Activated CD8-positive, alpha-beta memory T cell treated with anti-CD3 and anti-CD28 coated beads, Interleukin-2, amount 50 U/mL, for 48 hours (primary cell): ENCODE measurements around the gene RBM15B.
"Not testable (repeated sequence)": the region's sequence is repeated elsewhere in the genome, so short reads cannot be mapped to it uniquely, and the experiment has no call there.

Experiments
- DNase-seq: peaks from one replicate; pipeline ENCODE4 v3.0.0-alpha.2; 2020

Gene RBM15B

GRCh38 chr3:51391075-51391565 lies at the start of gene RBM15B:
RBM15B (plus strand) TSS chr3:51391285; CDS start chr3:51391400, 115 bp downstream.
- DNase-seq, result peak; percentile 99

- no peak for DNase-seq
Observed at GRCh38 chr3:51343918-51344687, 47.0 kb upstream of the RBM15B start.

- no peak for DNase-seq
Observed at GRCh38 chr3:51350751-51351150, 40.3 kb upstream of the RBM15B start.

GRCh38 chr3:51353131-51353530 lies 38.0 kb upstream of the RBM15B start:
- DNase-seq, result peak; percentile 25

- DNase-seq, result peak; percentile 49
Observed at GRCh38 chr3:51353691-51354090, 37.4 kb upstream of the RBM15B start.

- peak; percentile 34 for DNase-seq
Observed at GRCh38 chr3:51354172-51354571, 36.9 kb upstream of the RBM15B start.

- peak; percentile 42 for DNase-seq
Observed at GRCh38 chr3:51354731-51355615, 36.1 kb upstream of the RBM15B start.

GRCh38 chr3:51355891-51356578 lies 35.0 kb upstream of the RBM15B start:
- no peak for DNase-seq

- DNase-seq, result no peak
Observed at GRCh38 chr3:51357856-51358255, 33.2 kb upstream of the RBM15B start.

GRCh38 chr3:51358981-51359380 lies 32.1 kb upstream of the RBM15B start:
- DNase-seq, result no peak

- no peak for DNase-seq
Observed at GRCh38 chr3:51360806-51361205, 30.3 kb upstream of the RBM15B start.

- no peak for DNase-seq
Observed at GRCh38 chr3:51361746-51362145, 29.3 kb upstream of the RBM15B start.

GRCh38 chr3:51362476-51362875 lies 28.6 kb upstream of the RBM15B start:
- DNase-seq, result no peak

- DNase-seq, result not testable (repeated sequence)
Observed at GRCh38 chr3:51368276-51368675, 22.8 kb upstream of the RBM15B start.

GRCh38 chr3:51371943-51372557 lies 19.0 kb upstream of the RBM15B start:
- DNase-seq, result peak; percentile 57

- no peak for DNase-seq
Observed at GRCh38 chr3:51373658-51374421, 17.2 kb upstream of the RBM15B start.

GRCh38 chr3:51374456-51374855 lies 16.6 kb upstream of the RBM15B start:
- no peak for DNase-seq

- DNase-seq, result no peak
Observed at GRCh38 chr3:51375136-51375535, 15.9 kb upstream of the RBM15B start.

- DNase-seq, result no peak
Observed at GRCh38 chr3:51375571-51375970, 15.5 kb upstream of the RBM15B start.

GRCh38 chr3:51378065-51378464 lies 13.0 kb upstream of the RBM15B start:
- DNase-seq, result no peak

GRCh38 chr3:51378726-51379125 lies 12.4 kb upstream of the RBM15B start:
- DNase-seq, result no peak

GRCh38 chr3:51379301-51379700 lies 11.8 kb upstream of the RBM15B start:
- no peak for DNase-seq
